PC-3 (cell line): ENCODE data around the gene NUMA1. TPM values are rescaled to one million over a fixed set of nuclear protein-coding genes. Genes with fewer than 3 reads are reported as not detected.

Experiments used
- ATAC-seq: fragments of 200-7000 bp; cut with Tn5 transposase; 2 replicates; pipeline ENCODE4 v1.9.1; 2020; ENCODE audit warnings: mild to moderate bottlenecking, moderate library complexity
- BruUV-seq: library from RNA; stranded (reverse); fragments of 400-500 nt; replicated peaks from 2 replicates; lab custom pipeline; 2021; lab: Mats Ljungman, UMichigan
- CTCF ChIA-PET: fragments of 300-600 bp; sonication (Branson Sonifier 250); formaldehyde crosslinking; loops from one replicate; lab custom pipeline; 2022; ENCODE audit warnings: antibody characterized with exemption; lab: Charles Lee
- POLR2A ChIA-PET: fragments of 300-600 bp; sonication (Branson Sonifier 250); formaldehyde crosslinking; loops from one replicate; lab custom pipeline; 2022; ENCODE audit warnings: antibody characterized with exemption; ENCODE audit not compliant: unreplicated experiment; lab: Charles Lee
- DNase-seq: peaks from one replicate; pipeline ENCODE4 v3.0.0-alpha.2; 2015
- H2AFZ ChIP-seq: fragments of 300-600 bp; sonication (generic); 2 replicates; pipeline ENCODE4 v1.6.0; 2016; ENCODE audit warnings: antibody characterized with exemption, low read length
- H3F3A ChIP-seq: fragments of 300-600 bp; sonication (generic); one replicate; pipeline ENCODE4 v1.6.0; 2017; ENCODE audit warnings: antibody characterized with exemption, low read length, control low read depth, mild to moderate bottlenecking; ENCODE audit not compliant: unreplicated experiment
- H3K27ac ChIP-seq: fragments of 300-600 bp; sonication (generic); 2 replicates; pipeline ENCODE4 v1.5.1; 2016; ENCODE audit warnings: mild to moderate bottlenecking, low read length
- H3K27me3 ChIP-seq: fragments of 300-600 bp; sonication (generic); 2 replicates; pipeline ENCODE4 v1.6.1; 2016; ENCODE audit warnings: low read length, mixed read lengths
- H3K36me3 ChIP-seq: fragments of 300-600 bp; sonication (generic); 2 replicates; pipeline ENCODE4 v1.6.1; 2016; ENCODE audit warnings: low read depth, mixed run types, low read length, mixed read lengths
- H3K4me1 ChIP-seq: fragments of 300-600 bp; sonication (generic); 2 replicates; pipeline ENCODE4 v1.5.1; 2016; ENCODE audit warnings: low read length; ENCODE audit not compliant: insufficient read depth
- H3K4me2 ChIP-seq: fragments of 300-600 bp; sonication (generic); 2 replicates; pipeline ENCODE4 v1.6.0; 2016; ENCODE audit warnings: low read length
- H3K4me3 ChIP-seq: fragments of 300-600 bp; sonication (generic); 2 replicates; pipeline ENCODE4 v1.5.1; 2016; ENCODE audit warnings: mild to moderate bottlenecking, low read length, mixed read lengths
- H3K79me2 ChIP-seq: fragments of 300-600 bp; sonication (generic); 2 replicates; pipeline ENCODE4 v1.6.1; 2017; ENCODE audit warnings: low read length, mixed read lengths
- H3K9ac ChIP-seq: fragments of 300-600 bp; sonication (generic); 2 replicates; pipeline ENCODE4 v1.6.0; 2016; ENCODE audit warnings: mild to moderate bottlenecking, low read length
- H3K9me2 ChIP-seq: fragments of 300-600 bp; sonication (generic); replicated peaks from 2 replicates; pipeline ENCODE4 v1.6.1; 2016; ENCODE audit warnings: mixed run types, low read length, mixed read lengths
- H3K9me3 ChIP-seq: fragments of 300-600 bp; sonication (generic); 2 replicates; pipeline ENCODE4 v1.6.1; 2016; ENCODE audit warnings: low read length, mixed read lengths
- H4K20me1 ChIP-seq: fragments of 300-600 bp; sonication (generic); 2 replicates; pipeline ENCODE4 v1.6.1; 2016; ENCODE audit warnings: low read length, mixed read lengths
- EZH2 ChIP-seq: fragments of 300-600 bp; sonication (generic); IDR thresholded peaks from one replicate; pipeline ENCODE4 v1.6.1; 2017; ENCODE audit warnings: antibody characterized with exemption, mild to moderate bottlenecking, low read length; ENCODE audit not compliant: unreplicated experiment
- EZH2phosphoT487 ChIP-seq: fragments of 300-600 bp; sonication (generic); IDR thresholded peaks from 2 replicates; pipeline ENCODE4 v1.6.1; 2018; ENCODE audit warnings: mild to moderate bottlenecking, antibody characterized with exemption, low read length, borderline replicate concordance
- intact Hi-C: fragments of 100-400 bp; cut with micrococcal nuclease; formaldehyde crosslinking; loops from 2 replicates; pipeline ENCODE4 v1.9.0; 2023
- total RNA-seq: library from RNA; depleted of rRNA; stranded (reverse); fragments of >200 nt; gene quantifications from 2 replicates; pipeline ENCODE4 v1.2.3, GENCODE V29; 2014
- TF ChIP-seq, protein P1 (sequence below): fragments of 300-600 bp; sonication (generic); conservative IDR thresholded peaks from 2 replicates; pipeline ENCODE4 v1.5.1; 2017; ENCODE audit warnings: antibody characterized with exemption, low read depth, mild to moderate bottlenecking, low read length

Gene NUMA1
- total RNA-seq, 1 experiment from 2014 or later: 145 TPM

DNA sequence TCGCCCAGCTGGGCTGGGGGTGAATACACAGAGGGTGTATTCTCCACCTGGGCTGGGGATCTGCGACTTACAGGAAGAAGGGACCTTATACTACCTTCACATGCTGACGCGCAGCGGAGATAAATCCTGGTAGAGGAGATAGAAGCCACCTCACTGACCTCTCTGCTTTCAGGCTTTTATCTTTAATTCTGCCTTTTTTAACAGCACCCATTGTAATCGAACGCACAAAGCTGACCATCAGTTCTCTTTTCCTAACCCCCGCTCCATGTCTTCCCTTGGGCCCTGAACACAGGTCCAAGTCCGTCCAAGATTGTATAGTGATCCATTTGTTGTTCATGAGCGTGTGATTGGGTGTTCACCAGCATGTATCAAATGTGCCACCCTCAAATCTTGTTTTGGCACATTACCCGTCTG is 23.4 kb upstream of the NUMA1 start:
- peak overlapping the region; percentile 54 for H2AFZ ChIP-seq
- H3K9me3 ChIP-seq: no peaks in the 10 kb centered on the region
- no peaks in the 10 kb centered on the region for H3K9me2 ChIP-seq
- H3K4me2 ChIP-seq: peak overlapping the region; percentile 12; the same call in 1 of the 2 replicates
- peaks cover 18% of the 10 kb centered on the region for H3K4me1 ChIP-seq
- TSS peak; percentile 97 for BruUV-seq
- ChIA-PET POLR2A (no interaction called here), CTCF (no interaction called here)
- no peak for TF ChIP-seq EZH2
- TF ChIP-seq, protein P1, sequence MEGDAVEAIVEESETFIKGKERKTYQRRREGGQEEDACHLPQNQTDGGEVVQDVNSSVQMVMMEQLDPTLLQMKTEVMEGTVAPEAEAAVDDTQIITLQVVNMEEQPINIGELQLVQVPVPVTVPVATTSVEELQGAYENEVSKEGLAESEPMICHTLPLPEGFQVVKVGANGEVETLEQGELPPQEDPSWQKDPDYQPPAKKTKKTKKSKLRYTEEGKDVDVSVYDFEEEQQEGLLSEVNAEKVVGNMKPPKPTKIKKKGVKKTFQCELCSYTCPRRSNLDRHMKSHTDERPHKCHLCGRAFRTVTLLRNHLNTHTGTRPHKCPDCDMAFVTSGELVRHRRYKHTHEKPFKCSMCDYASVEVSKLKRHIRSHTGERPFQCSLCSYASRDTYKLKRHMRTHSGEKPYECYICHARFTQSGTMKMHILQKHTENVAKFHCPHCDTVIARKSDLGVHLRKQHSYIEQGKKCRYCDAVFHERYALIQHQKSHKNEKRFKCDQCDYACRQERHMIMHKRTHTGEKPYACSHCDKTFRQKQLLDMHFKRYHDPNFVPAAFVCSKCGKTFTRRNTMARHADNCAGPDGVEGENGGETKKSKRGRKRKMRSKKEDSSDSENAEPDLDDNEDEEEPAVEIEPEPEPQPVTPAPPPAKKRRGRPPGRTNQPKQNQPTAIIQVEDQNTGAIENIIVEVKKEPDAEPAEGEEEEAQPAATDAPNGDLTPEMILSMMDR: no peak
- no peak for TF ChIP-seq EZH2phosphoT487
- H3K4me3 ChIP-seq: no peak overlapping the region
- DNase-seq (no peak), ATAC-seq (no peak)
- H3K9ac ChIP-seq: peak overlapping the region; percentile 24; the same call in 1 of the 2 replicates
- 0 out of 2 replicates have a peak, but pooled peaks cover 3% of the 10 kb centered on the region for H3K36me3 ChIP-seq
- H3K27me3 ChIP-seq: no peaks in the 10 kb centered on the region
- no peaks in the 10 kb centered on the region for H3F3A ChIP-seq
- peak overlapping the region; percentile 38 for H3K27ac ChIP-seq
- intact Hi-C loops: loop anchor here (1.0 to 5.0 kb wide), 3 partner anchors 9 to 79 kb away; partner anchors contain the start of genes ANAPC15, LRRC51 and NUMA1
- peaks cover 31% of the 10 kb centered on the region for H3K79me2 ChIP-seq
- H4K20me1 ChIP-seq: no peaks in the 10 kb centered on the region

DNA sequence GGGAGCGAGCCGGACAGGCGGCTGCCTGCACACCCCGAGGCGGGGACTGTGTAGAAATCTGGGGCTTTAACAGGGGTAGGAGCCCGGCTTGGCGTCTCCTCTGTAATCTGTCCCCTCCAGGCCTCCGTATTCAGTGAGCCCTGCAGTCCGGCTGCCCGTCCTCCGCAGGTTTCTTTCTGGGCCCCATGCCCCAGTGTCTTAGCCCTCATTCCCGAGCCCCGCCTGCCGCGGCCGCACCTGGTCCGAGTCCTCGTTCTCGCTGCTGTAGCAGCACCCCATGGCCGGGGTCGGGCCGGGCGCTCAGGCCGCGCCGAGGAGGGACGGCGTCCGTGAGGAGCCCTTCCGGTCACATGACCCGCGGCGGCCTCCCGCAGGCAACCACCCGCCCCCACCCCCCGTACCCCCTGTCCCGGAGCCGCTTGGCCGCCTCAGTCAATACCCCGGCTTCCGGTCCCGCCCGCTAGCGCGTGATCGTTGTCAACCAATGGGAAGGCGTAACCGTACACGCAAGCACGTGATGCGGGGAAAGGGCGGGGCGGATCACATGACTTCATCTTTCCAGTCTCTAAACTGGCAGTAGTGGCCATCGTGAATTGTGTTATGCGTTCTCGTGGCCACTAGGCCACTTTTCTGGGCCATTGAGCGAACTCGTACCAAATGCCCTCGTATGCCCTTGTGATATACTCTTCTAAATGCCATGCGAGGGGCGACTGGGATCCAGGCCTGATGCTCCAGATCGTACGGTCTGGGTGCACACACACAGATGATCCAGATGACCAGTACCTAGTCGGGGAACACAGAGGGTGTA is 22.8 kb upstream of the NUMA1 start, which contains the start of gene LAMTOR1:
Gene LAMTOR1, minus strand, starts transcription at position 352 of the 808 bp plus-strand sequence. Its CDS starts 73 bp downstream, at position 279.
- H3K9me3 ChIP-seq: no peaks in the 10 kb centered on the region
- H3K27me3 ChIP-seq: no peaks in the 10 kb centered on the region
- intact Hi-C loops: loop anchor here (1.0 to 5.0 kb wide), 3 partner anchors 9 to 79 kb away; partner anchors contain the start of genes ANAPC15, LRRC51 and NUMA1
- peaks cover 18% of the 10 kb centered on the region for H3K4me1 ChIP-seq
- no peaks in the 10 kb centered on the region for H4K20me1 ChIP-seq
- no peak for TF ChIP-seq EZH2
- no peak for TF ChIP-seq EZH2phosphoT487
- TF ChIP-seq, protein P1: peak; percentile 47; the same call in 1 of the 2 replicates
- H3F3A ChIP-seq: no peaks in the 10 kb centered on the region
- peak within 1 kb of the TSS; percentile 81 for H2AFZ ChIP-seq
- peak; percentile 99 for DNase-seq
- peak within 1 kb of the TSS; percentile 92 for H3K4me2 ChIP-seq
- BruUV-seq: no TSS peak
- peaks cover 31% of the 10 kb centered on the region for H3K79me2 ChIP-seq
- 0 out of 2 replicates have a peak, but pooled peaks cover 9% of the 10 kb centered on the region for H3K36me3 ChIP-seq
- ChIA-PET CTCF (no interaction called here), POLR2A (no interaction called here)
- no peaks in the 10 kb centered on the region for H3K9me2 ChIP-seq
- peak within 1 kb of the TSS; percentile 83 for H3K4me3 ChIP-seq
- H3K27ac ChIP-seq: peak within 1 kb of the TSS; percentile 81
- peak within 1 kb of the TSS; percentile 97 for H3K9ac ChIP-seq
- ATAC-seq: peak; percentile 94
